ENCODE data around the gene DAND5.

The DAND5 gene

GRCh38 chr19:12995596-12996405, 26.4 kb downstream of the DAND5 start:
- DNase-seq = no peak

- peak in 1 of 2 donors; percentile 35 for DNase-seq
Measured at GRCh38 chr19:12996406-12997094, 27.2 kb downstream of the DAND5 start.

- DNase-seq = no peak
Measured at GRCh38 chr19:12997179-12997966, 28.0 kb downstream of the DAND5 start.

GRCh38 chr19:12997967-12998940, 28.9 kb downstream of the DAND5 start:
- DNase-seq = no peak

- no peak for DNase-seq
Measured at GRCh38 chr19:13001166-13001501, 31.8 kb downstream of the DAND5 start.

GRCh38 chr19:13001502-13002165, 32.3 kb downstream of the DAND5 start:
- no peak for DNase-seq

GRCh38 chr19:13002166-13002898, 33.0 kb downstream of the DAND5 start:
- DNase-seq = no peak

- no peak for DNase-seq
Measured at GRCh38 chr19:13003081-13003480, 33.7 kb downstream of the DAND5 start.

- DNase-seq = no peak
Measured at GRCh38 chr19:13004273-13004672, 34.9 kb downstream of the DAND5 start.

GRCh38 chr19:13005253-13005652, 35.9 kb downstream of the DAND5 start:
- no peak for DNase-seq

- DNase-seq = no peak
Measured at GRCh38 chr19:13005861-13006370, 36.5 kb downstream of the DAND5 start.

GRCh38 chr19:13006431-13007281, 37.3 kb downstream of the DAND5 start:
- DNase-seq = no peak

- no peak for DNase-seq
Measured at GRCh38 chr19:13007292-13008045, 38.1 kb downstream of the DAND5 start.

GRCh38 chr19:13008926-13009787, 39.8 kb downstream of the DAND5 start:
- no peak for DNase-seq

- no peak for DNase-seq
Measured at GRCh38 chr19:13010038-13010991, 40.9 kb downstream of the DAND5 start.

GRCh38 chr19:13010992-13011652, 41.7 kb downstream of the DAND5 start:
- DNase-seq = no peak
